ENCODE measurements around the gene ZNF57. TPM values are rescaled to one million over a fixed set of nuclear protein-coding genes. Genes with fewer than 3 reads are reported as not detected.

The ZNF57 gene
- total and polyA plus RNA-seq, 2 of the 13 experiments (the other 11 are each of a cell fraction or from before 2014, with no cell fraction given): 6.6 to 17.5 TPM

DNA sequence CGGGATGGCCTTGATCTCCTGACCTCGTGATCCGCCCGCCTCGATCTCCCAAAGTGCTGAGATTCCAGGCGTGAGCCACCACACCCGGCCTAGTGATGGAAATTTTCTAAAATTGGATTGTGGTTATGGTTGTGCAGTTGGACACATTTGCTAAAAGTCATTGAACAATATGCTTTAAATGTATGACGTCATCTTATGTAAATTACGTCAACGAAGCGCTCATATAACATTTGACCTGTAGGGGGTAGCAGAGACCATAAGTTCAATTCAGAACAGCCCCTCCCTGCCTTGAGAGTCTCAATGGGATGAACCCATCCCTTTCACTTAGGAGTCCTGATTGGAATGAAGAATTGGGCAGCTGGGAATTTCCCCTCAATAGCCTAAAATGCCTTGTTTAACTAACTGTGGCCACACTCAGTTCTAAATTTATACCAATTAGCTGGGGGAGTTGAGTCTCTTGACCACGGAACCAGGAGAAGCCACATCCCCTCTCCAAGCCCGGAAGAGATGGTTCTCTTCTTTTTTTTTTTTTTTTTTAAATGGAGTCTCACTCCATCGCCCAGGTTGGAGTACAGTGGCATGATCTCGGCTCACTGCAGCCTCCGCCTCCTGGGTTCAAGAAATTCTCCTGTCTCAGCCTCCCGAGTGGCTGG, 61.4 kb downstream of the ZNF57 start (continued):
- TF ChIP-seq, protein P1, sequence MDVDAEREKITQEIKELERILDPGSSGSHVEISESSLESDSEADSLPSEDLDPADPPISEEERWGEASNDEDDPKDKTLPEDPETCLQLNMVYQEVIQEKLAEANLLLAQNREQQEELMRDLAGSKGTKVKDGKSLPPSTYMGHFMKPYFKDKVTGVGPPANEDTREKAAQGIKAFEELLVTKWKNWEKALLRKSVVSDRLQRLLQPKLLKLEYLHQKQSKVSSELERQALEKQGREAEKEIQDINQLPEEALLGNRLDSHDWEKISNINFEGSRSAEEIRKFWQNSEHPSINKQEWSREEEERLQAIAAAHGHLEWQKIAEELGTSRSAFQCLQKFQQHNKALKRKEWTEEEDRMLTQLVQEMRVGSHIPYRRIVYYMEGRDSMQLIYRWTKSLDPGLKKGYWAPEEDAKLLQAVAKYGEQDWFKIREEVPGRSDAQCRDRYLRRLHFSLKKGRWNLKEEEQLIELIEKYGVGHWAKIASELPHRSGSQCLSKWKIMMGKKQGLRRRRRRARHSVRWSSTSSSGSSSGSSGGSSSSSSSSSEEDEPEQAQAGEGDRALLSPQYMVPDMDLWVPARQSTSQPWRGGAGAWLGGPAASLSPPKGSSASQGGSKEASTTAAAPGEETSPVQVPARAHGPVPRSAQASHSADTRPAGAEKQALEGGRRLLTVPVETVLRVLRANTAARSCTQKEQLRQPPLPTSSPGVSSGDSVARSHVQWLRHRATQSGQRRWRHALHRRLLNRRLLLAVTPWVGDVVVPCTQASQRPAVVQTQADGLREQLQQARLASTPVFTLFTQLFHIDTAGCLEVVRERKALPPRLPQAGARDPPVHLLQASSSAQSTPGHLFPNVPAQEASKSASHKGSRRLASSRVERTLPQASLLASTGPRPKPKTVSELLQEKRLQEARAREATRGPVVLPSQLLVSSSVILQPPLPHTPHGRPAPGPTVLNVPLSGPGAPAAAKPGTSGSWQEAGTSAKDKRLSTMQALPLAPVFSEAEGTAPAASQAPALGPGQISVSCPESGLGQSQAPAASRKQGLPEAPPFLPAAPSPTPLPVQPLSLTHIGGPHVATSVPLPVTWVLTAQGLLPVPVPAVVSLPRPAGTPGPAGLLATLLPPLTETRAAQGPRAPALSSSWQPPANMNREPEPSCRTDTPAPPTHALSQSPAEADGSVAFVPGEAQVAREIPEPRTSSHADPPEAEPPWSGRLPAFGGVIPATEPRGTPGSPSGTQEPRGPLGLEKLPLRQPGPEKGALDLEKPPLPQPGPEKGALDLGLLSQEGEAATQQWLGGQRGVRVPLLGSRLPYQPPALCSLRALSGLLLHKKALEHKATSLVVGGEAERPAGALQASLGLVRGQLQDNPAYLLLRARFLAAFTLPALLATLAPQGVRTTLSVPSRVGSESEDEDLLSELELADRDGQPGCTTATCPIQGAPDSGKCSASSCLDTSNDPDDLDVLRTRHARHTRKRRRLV (CRISPR knock-in tag; IDR thresholded peaks at IDR 0.05): no peak
- no peak for TF ChIP-seq ZC3H4 (CRISPR knock-in tag; IDR thresholded peaks at IDR 0.05; ENCODE audit: borderline replicate concordance)
- TF ChIP-seq, protein P2, sequence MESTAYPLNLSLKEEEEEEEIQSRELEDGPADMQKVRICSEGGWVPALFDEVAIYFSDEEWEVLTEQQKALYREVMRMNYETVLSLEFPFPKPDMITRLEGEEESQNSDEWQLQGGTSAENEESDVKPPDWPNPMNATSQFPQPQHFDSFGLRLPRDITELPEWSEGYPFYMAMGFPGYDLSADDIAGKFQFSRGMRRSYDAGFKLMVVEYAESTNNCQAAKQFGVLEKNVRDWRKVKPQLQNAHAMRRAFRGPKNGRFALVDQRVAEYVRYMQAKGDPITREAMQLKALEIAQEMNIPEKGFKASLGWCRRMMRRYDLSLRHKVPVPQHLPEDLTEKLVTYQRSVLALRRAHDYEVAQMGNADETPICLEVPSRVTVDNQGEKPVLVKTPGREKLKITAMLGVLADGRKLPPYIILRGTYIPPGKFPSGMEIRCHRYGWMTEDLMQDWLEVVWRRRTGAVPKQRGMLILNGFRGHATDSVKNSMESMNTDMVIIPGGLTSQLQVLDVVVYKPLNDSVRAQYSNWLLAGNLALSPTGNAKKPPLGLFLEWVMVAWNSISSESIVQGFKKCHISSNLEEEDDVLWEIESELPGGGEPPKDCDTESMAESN (CRISPR knock-in tag; conservative IDR thresholded peaks at IDR 0.05): no peak
- TF ChIP-seq BRD4 (CRISPR knock-in tag; IDR thresholded peaks at IDR 0.05): no peak
- TF ChIP-seq ATM (IDR thresholded peaks at IDR 0.05; ENCODE audit: borderline replicate concordance): no peak
- no peak for TF ChIP-seq ZNF552 (CRISPR knock-in tag; IDR thresholded peaks at IDR 0.05; ENCODE audit: borderline replicate concordance)
- TF ChIP-seq ZNF207 (IDR thresholded peaks at IDR 0.05; ENCODE audit: borderline replicate concordance): no peak
- no peak for TF ChIP-seq ZNF772 (CRISPR knock-in tag; IDR thresholded peaks at IDR 0.05)
- TF ChIP-seq GABPA (IDR thresholded peaks at IDR 0.05; ENCODE audit: low read depth, low read length): no peak
- TF ChIP-seq GABPA (CRISPR knock-in tag; IDR thresholded peaks at IDR 0.05; ENCODE audit: low read depth): no peak
- no peak for TF ChIP-seq FOXC1 (CRISPR knock-in tag; IDR thresholded peaks at IDR 0.05; ENCODE audit: borderline replicate concordance)
- no peak for TF ChIP-seq ZC3H13 (CRISPR knock-in tag; IDR thresholded peaks at IDR 0.05)
- TF ChIP-seq, protein P3, sequence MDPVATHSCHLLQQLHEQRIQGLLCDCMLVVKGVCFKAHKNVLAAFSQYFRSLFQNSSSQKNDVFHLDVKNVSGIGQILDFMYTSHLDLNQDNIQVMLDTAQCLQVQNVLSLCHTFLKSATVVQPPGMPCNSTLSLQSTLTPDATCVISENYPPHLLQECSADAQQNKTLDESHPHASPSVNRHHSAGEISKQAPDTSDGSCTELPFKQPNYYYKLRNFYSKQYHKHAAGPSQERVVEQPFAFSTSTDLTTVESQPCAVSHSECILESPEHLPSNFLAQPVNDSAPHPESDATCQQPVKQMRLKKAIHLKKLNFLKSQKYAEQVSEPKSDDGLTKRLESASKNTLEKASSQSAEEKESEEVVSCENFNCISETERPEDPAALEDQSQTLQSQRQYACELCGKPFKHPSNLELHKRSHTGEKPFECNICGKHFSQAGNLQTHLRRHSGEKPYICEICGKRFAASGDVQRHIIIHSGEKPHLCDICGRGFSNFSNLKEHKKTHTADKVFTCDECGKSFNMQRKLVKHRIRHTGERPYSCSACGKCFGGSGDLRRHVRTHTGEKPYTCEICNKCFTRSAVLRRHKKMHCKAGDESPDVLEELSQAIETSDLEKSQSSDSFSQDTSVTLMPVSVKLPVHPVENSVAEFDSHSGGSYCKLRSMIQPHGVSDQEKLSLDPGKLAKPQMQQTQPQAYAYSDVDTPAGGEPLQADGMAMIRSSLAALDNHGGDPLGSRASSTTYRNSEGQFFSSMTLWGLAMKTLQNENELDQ (CRISPR knock-in tag; IDR thresholded peaks at IDR 0.05; ENCODE audit: borderline replicate concordance): no peak
- 0 out of 2 replicates have a peak, but pooled peaks have one; percentile 18 for TF ChIP-seq HNF4A (CRISPR knock-in tag; IDR thresholded peaks at IDR 0.05)
- TF ChIP-seq ZNF773 (CRISPR knock-in tag; IDR thresholded peaks at IDR 0.05; ENCODE audit: borderline replicate concordance): no peak
- peak; percentile 48; the same call in 1 of the 2 replicates for TF ChIP-seq NR2F6 (IDR thresholded peaks at IDR 0.05)
- peak; percentile 37; the same call in 1 of the 2 replicates for TF ChIP-seq NR2F6 (CRISPR knock-in tag; IDR thresholded peaks at IDR 0.05)
- TF ChIP-seq XBP1 (CRISPR knock-in tag; IDR thresholded peaks at IDR 0.05): 0 out of 2 replicates have a peak, but pooled peaks have one; percentile 21
- TF ChIP-seq, protein P4, sequence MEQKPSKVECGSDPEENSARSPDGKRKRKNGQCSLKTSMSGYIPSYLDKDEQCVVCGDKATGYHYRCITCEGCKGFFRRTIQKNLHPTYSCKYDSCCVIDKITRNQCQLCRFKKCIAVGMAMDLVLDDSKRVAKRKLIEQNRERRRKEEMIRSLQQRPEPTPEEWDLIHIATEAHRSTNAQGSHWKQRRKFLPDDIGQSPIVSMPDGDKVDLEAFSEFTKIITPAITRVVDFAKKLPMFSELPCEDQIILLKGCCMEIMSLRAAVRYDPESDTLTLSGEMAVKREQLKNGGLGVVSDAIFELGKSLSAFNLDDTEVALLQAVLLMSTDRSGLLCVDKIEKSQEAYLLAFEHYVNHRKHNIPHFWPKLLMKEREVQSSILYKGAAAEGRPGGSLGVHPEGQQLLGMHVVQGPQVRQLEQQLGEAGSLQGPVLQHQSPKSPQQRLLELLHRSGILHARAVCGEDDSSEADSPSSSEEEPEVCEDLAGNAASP (CRISPR knock-in tag; IDR thresholded peaks at IDR 0.05; ENCODE audit: borderline replicate concordance): no peak
